ENCODE measurements around the gene F2RL3.

The F2RL3 gene

DNA sequence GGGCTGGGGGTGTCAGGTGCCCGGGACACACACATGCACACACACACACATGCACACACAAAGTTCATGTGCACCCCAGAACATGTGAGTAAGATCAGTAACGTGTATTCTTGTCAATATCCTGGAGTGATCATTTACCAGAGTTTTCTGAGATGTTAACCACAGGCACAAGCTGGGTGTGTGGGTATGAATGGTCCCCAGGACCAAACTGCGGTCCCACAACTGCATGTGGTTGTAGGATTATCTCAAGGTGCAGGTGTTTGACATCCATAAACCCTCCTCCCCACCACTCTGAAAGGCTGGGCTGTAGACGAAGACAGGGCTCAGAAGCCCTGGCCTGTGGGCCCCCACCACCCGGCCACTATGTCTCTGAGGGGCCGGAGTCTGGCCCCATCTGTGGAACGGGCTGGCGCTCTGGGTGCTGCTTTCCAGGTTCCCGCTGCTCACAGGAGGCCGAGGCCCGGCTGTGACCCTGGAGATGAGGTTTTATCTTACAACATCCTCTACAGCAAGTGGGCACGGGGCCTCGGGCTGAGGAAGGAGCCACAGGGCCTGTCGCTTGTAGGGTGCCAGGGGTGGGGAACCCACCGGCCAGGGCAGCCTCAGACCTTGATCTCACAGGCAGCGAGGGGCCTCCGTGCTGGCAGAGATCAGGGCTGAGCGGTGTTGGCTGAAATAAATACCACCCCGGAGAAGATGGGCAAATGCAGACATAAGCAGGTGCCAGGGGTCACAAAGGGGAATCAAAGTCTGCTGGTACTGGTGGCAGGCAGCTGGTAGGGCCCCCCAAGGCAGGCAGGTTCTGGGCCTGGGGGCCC is 4.3 kb downstream of the F2RL3 start:
- no peak overlapping the region for H3K27ac ChIP-seq (ENCODE audit: low read depth, low read length, poor library complexity, severe bottlenecking)
- H4K20me1 ChIP-seq (ENCODE audit: insufficient read depth, low read length), result no peaks in the 10 kb centered on the region
- H3K9me3 ChIP-seq (ENCODE audit: low read length), result no peaks in the 10 kb centered on the region
- H2AFZ ChIP-seq (ENCODE audit: low read length), result no peak overlapping the region
- no peaks in the 10 kb centered on the region for H3F3A ChIP-seq (ENCODE audit: insufficient read depth, low read length)
- H3K9ac ChIP-seq (ENCODE audit: low read length), result no peak overlapping the region
- peaks cover 16% of the 10 kb centered on the region for H3K4me1 ChIP-seq (ENCODE audit: insufficient read depth, low read length, severe bottlenecking)
- H3K79me2 ChIP-seq (ENCODE audit: insufficient read depth, low read length), result no peaks in the 10 kb centered on the region
- peak overlapping the region; percentile 10; the same call in 1 of the 2 replicates for H3K4me2 ChIP-seq (ENCODE audit: low read length)
- no peaks in the 10 kb centered on the region for H3K27me3 ChIP-seq (ENCODE audit: insufficient read depth, low read length)
- no peaks in the 10 kb centered on the region for H3K36me3 ChIP-seq (ENCODE audit: insufficient read depth, low read length)
- H3K9me2 ChIP-seq (ENCODE audit: low read depth, low read length), result no peaks in the 10 kb centered on the region
- TF ChIP-seq EZH2 (IDR thresholded peaks at IDR 0.05; ENCODE audit: borderline replicate concordance, low read length), result no peak
- TF ChIP-seq, protein P1, sequence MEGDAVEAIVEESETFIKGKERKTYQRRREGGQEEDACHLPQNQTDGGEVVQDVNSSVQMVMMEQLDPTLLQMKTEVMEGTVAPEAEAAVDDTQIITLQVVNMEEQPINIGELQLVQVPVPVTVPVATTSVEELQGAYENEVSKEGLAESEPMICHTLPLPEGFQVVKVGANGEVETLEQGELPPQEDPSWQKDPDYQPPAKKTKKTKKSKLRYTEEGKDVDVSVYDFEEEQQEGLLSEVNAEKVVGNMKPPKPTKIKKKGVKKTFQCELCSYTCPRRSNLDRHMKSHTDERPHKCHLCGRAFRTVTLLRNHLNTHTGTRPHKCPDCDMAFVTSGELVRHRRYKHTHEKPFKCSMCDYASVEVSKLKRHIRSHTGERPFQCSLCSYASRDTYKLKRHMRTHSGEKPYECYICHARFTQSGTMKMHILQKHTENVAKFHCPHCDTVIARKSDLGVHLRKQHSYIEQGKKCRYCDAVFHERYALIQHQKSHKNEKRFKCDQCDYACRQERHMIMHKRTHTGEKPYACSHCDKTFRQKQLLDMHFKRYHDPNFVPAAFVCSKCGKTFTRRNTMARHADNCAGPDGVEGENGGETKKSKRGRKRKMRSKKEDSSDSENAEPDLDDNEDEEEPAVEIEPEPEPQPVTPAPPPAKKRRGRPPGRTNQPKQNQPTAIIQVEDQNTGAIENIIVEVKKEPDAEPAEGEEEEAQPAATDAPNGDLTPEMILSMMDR (IDR thresholded peaks at IDR 0.05; ENCODE audit: low read length), result no peak
- no peak overlapping the region for H3K4me3 ChIP-seq (ENCODE audit: low read depth, low read length, poor library complexity, severe bottlenecking)

DNA sequence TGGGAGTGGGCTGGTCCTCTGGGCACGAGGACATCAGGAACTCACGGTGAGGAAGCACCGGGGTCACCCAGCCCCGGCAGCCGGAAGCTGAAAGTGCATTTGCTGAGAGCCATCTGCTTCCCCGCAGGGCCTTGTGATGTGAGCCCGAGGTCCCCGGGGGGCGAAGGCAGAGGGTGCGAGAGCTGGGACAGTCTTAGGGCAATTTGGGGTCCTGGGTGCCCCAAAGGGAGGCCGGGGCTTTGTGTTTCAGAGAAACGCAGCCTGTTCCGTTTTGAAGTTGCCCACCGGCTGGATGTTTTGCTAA is 4.8 kb downstream of the F2RL3 start:
- Histone ChIP-seq H3K9me2 (ENCODE audit: low read depth, low read length) (no peaks in the 10 kb centered on the region), H3K27me3 (ENCODE audit: insufficient read depth, low read length) (no peaks in the 10 kb centered on the region; the same call in 1 of the 2 replicates), H2AFZ (ENCODE audit: low read length) (no peak overlapping the region), H3K36me3 (ENCODE audit: insufficient read depth, low read length) (no peaks in the 10 kb centered on the region), H3K9ac (ENCODE audit: low read length) (no peak overlapping the region), H3K4me1 (ENCODE audit: insufficient read depth, low read length, severe bottlenecking) (peaks cover 16% of the 10 kb centered on the region), H4K20me1 (ENCODE audit: insufficient read depth, low read length) (no peaks in the 10 kb centered on the region), H3K4me2 (ENCODE audit: low read length) (peak overlapping the region; percentile 10; the same call in 1 of the 2 replicates), H3F3A (ENCODE audit: insufficient read depth, low read length) (no peaks in the 10 kb centered on the region; the same call in 1 of the 2 replicates), H3K4me3 (ENCODE audit: low read depth, low read length, poor library complexity, severe bottlenecking) (no peak overlapping the region), H3K79me2 (ENCODE audit: insufficient read depth, low read length) (no peaks in the 10 kb centered on the region), H3K27ac (ENCODE audit: low read depth, low read length, poor library complexity, severe bottlenecking) (no peak overlapping the region), H3K9me3 (ENCODE audit: low read length) (no peaks in the 10 kb centered on the region)
- TF ChIP-seq EZH2 (IDR thresholded peaks at IDR 0.05; ENCODE audit: borderline replicate concordance, low read length), result no peak
- TF ChIP-seq, protein P1 (IDR thresholded peaks at IDR 0.05; ENCODE audit: low read length), result no peak

GRCh38 chr19:16894080-16894479 is 5.3 kb downstream of the F2RL3 start:
- TF ChIP-seq, protein P1 (IDR thresholded peaks at IDR 0.05; ENCODE audit: low read length), result no peak
- no peak for TF ChIP-seq EZH2 (IDR thresholded peaks at IDR 0.05; ENCODE audit: borderline replicate concordance, low read length)
- H2AFZ ChIP-seq (ENCODE audit: low read length), result no peak overlapping the region
- no peaks in the 10 kb centered on the region for H3K36me3 ChIP-seq (ENCODE audit: insufficient read depth, low read length)
- H4K20me1 ChIP-seq (ENCODE audit: insufficient read depth, low read length), result no peaks in the 10 kb centered on the region
- no peaks in the 10 kb centered on the region for H3K9me2 ChIP-seq (ENCODE audit: low read depth, low read length)
- no peaks in the 10 kb centered on the region for H3K9me3 ChIP-seq (ENCODE audit: low read length)
- H3K4me1 ChIP-seq (ENCODE audit: insufficient read depth, low read length, severe bottlenecking), result peaks cover 16% of the 10 kb centered on the region
- no peaks in the 10 kb centered on the region; the same call in 1 of the 2 replicates for H3F3A ChIP-seq (ENCODE audit: insufficient read depth, low read length)
- H3K4me2 ChIP-seq (ENCODE audit: low read length), result no peak overlapping the region; the same call in 1 of the 2 replicates
- no peak overlapping the region for H3K9ac ChIP-seq (ENCODE audit: low read length)
- no peaks in the 10 kb centered on the region for H3K79me2 ChIP-seq (ENCODE audit: insufficient read depth, low read length)
- H3K4me3 ChIP-seq (ENCODE audit: low read depth, low read length, poor library complexity, severe bottlenecking), result no peak overlapping the region
- H3K27ac ChIP-seq (ENCODE audit: low read depth, low read length, poor library complexity, severe bottlenecking), result no peak overlapping the region
- no peaks in the 10 kb centered on the region; the same call in 1 of the 2 replicates for H3K27me3 ChIP-seq (ENCODE audit: insufficient read depth, low read length)

All from OCI-LY1 (cell line).